Neuronal stem cell (in vitro differentiated cells): ENCODE data around the gene DOLPP1.

ENCODE experiments used
- DNase-seq: peaks from one replicate; pipeline ENCODE4 v3.0.0-alpha.2; 2013; ENCODE audit warnings: low spot score
- H2AFZ ChIP-seq: one replicate; pipeline ENCODE4 v1.6.1; 2013; ENCODE audit warnings: mild to moderate bottlenecking, low read length, inconsistent platforms
- H2AK5ac ChIP-seq: 2 replicates; pipeline ENCODE4 v1.6.1; 2013; ENCODE audit warnings: low read depth, mild to moderate bottlenecking, inconsistent platforms, low read length, moderate library complexity, mixed read lengths
- H2BK120ac ChIP-seq: 2 replicates; pipeline ENCODE4 v1.6.1; 2013; ENCODE audit warnings: low read depth, mild to moderate bottlenecking, inconsistent platforms, low read length, moderate library complexity, mixed read lengths
- H2BK12ac ChIP-seq: one replicate; pipeline ENCODE4 v1.6.1; 2013; ENCODE audit warnings: low read length, inconsistent platforms
- H2BK15ac ChIP-seq: 2 replicates; pipeline ENCODE4 v1.6.1; 2013; ENCODE audit warnings: mild to moderate bottlenecking, low read length, inconsistent platforms, mixed read lengths
- H2BK5ac ChIP-seq: one replicate; pipeline ENCODE4 v1.6.1; 2013; ENCODE audit warnings: inconsistent platforms, mild to moderate bottlenecking, low read length, moderate library complexity
- H3K14ac ChIP-seq: one replicate; pipeline ENCODE4 v1.6.1; 2013; ENCODE audit warnings: low read length, inconsistent platforms
- H3K18ac ChIP-seq: 2 replicates; pipeline ENCODE4 v1.6.1; 2013; ENCODE audit warnings: low read length, inconsistent platforms
- H3K23ac ChIP-seq: 2 replicates; pipeline ENCODE4 v1.6.1; 2013; ENCODE audit warnings: low read depth, mild to moderate bottlenecking, mixed read lengths, low read length, inconsistent platforms; ENCODE audit not compliant: poor library complexity
- H3K27ac ChIP-seq: replicated peaks from 3 replicates; pipeline ENCODE4 v1.5.1; 2013; ENCODE audit warnings: low read length, inconsistent platforms
- H3K27me3 ChIP-seq, 3 experiments: 2 replicates each; pipeline ENCODE4 v1.6.1; 2013; ENCODE audit warnings: low read length in 3 of 3, mild to moderate bottlenecking in 2 of 3, inconsistent platforms in 1 of 3, low read depth in 1 of 3, mixed read lengths in 1 of 3, moderate library complexity in 1 of 3; ENCODE audit not compliant: control insufficient read depth in 3 of 3, insufficient read depth in 3 of 3
- H3K36me3 ChIP-seq, 2 donors: replicated peaks in 1 of 2; 2 replicates each; pipeline ENCODE4 v1.6.1; 2013; ENCODE audit warnings: low read length in 2 of 2; ENCODE audit not compliant: control insufficient read depth in 2 of 2, insufficient read depth in 2 of 2
- H3K4ac ChIP-seq: 2 replicates; pipeline ENCODE4 v1.6.1; 2013; ENCODE audit warnings: inconsistent platforms, mild to moderate bottlenecking, low read length, moderate library complexity
- H3K4me1 ChIP-seq, 2 donors: 1 replicate in 1 of 2; 2 replicates in 1 of 2; pipeline ENCODE4 v1.6.1; 2013; ENCODE audit warnings: low read length in 2 of 2, low read depth in 1 of 2; ENCODE audit not compliant: control insufficient read depth in 2 of 2, insufficient read depth in 1 of 2
- H3K4me2 ChIP-seq: one replicate; pipeline ENCODE4 v1.6.1; 2013; ENCODE audit warnings: mild to moderate bottlenecking, low read length, inconsistent platforms; ENCODE audit not compliant: insufficient read depth, poor library complexity, severe bottlenecking
- H3K4me3 ChIP-seq, 2 donors: 2 replicates each; pipeline ENCODE4 v1.5.1; 2013; ENCODE audit warnings: low read length in 2 of 2, mild to moderate bottlenecking in 2 of 2, inconsistent platforms in 1 of 2, moderate library complexity in 1 of 2
- H3K79me1 ChIP-seq: one replicate; pipeline ENCODE4 v1.6.1; 2013; ENCODE audit warnings: low read depth, mild to moderate bottlenecking, inconsistent platforms, low read length, moderate library complexity
- H3K9ac ChIP-seq: one replicate; pipeline ENCODE4 v1.6.1; 2013; ENCODE audit warnings: mild to moderate bottlenecking, low read depth, low read length, inconsistent platforms; ENCODE audit not compliant: poor library complexity
- H3K9me3 ChIP-seq, 2 donors: replicated peaks in 1 of 2; 2 replicates each; pipeline versions ENCODE3 to v1.6.1; 2013; ENCODE audit warnings: low read length in 2 of 2, mild to moderate bottlenecking in 2 of 2, inconsistent platforms in 1 of 2, low read depth in 1 of 2, mixed read lengths in 1 of 2, moderate library complexity in 1 of 2; ENCODE audit not compliant: control insufficient read depth in 2 of 2, insufficient read depth in 1 of 2
- H4K8ac ChIP-seq: one replicate; pipeline ENCODE4 v1.6.1; 2013; ENCODE audit warnings: low read depth, mild to moderate bottlenecking, inconsistent platforms, low read length, moderate library complexity
- H4K91ac ChIP-seq: one replicate; pipeline ENCODE4 v1.6.1; 2013; ENCODE audit warnings: low read length, low read depth, mild to moderate bottlenecking, inconsistent platforms; ENCODE audit not compliant: poor library complexity
- WGBS, 2 donors: extraction: QIAGEN DNeasy Blood & Tissue Kit; methylation state at CpG; one replicate each; pipeline ENCODE4 v1.1.7; 2013; ENCODE audit warnings: missing lambda C conversion rate in 2 of 2, mixed read lengths in 1 of 2; ENCODE audit not compliant: insufficient read length in 2 of 2, insufficient replicate concordance in 1 of 2; ENCODE audit errors: extremely low coverage in 2 of 2; 5-methylcytosine and 5-hydroxymethylcytosine counted together

The DOLPP1 gene

GRCh38 chr9:129059796-129060785 lies 20.8 kb upstream of the DOLPP1 start:
- WGBS, 2 donors = no CpG with 5 or more reads among the region's 37 CpGs
- Histone ChIP-seq H3K27me3 (no peaks in the 10 kb centered on the region), H3K36me3 (peaks cover 19 to 42% of the 10 kb centered on the region in 2 donors), H2BK12ac (no peak overlapping the region), H3K14ac (no peak overlapping the region), H3K4me1 (no peaks in the 10 kb centered on the region), H3K4me2 (no peak overlapping the region), H4K8ac (no peak overlapping the region), H2BK15ac (no peak overlapping the region), H3K4me3 (no peak overlapping the region), H3K18ac (no peak overlapping the region), H3K9me3 (no peaks in the 10 kb centered on the region), H2BK120ac (no peak overlapping the region), H3K4ac (no peak overlapping the region), H3K23ac (no peak overlapping the region), H2AK5ac (no peak overlapping the region), H2BK5ac (no peak overlapping the region), H3K79me1 (no peaks in the 10 kb centered on the region), H2AFZ (no peak overlapping the region), H3K27ac (no peak overlapping the region), H3K9ac (no peak overlapping the region), H4K91ac (no peak overlapping the region)
- DNase-seq = no peak

GRCh38 chr9:129060991-129061390 lies 19.9 kb upstream of the DOLPP1 start:
- no peak overlapping the region for H3K4ac ChIP-seq
- WGBS, 2 donors = no CpG with 5 or more reads among the region's 12 CpGs

GRCh38 chr9:129063061-129063460 lies 17.9 kb upstream of the DOLPP1 start:
- no peak overlapping the region for H2AFZ ChIP-seq
- H3K4me1 ChIP-seq = no peaks in the 10 kb centered on the region
- H2BK15ac ChIP-seq = no peak overlapping the region
- no peak overlapping the region for H2BK120ac ChIP-seq
- no peak overlapping the region for H3K9ac ChIP-seq
- peaks cover 34 to 53% of the 10 kb centered on the region in 2 donors for H3K36me3 ChIP-seq
- no peak overlapping the region for H3K23ac ChIP-seq
- no peak overlapping the region for H3K14ac ChIP-seq
- H2BK12ac ChIP-seq = no peak overlapping the region
- no CpG with 5 or more reads among the region's 9 CpGs for WGBS, 2 donors
- no peak overlapping the region for H2AK5ac ChIP-seq
- H3K79me1 ChIP-seq = no peaks in the 10 kb centered on the region
- no peak overlapping the region for H3K4ac ChIP-seq
- H3K9me3 ChIP-seq = no peaks in the 10 kb centered on the region
- H4K8ac ChIP-seq = no peak overlapping the region
- no peak overlapping the region for H3K4me3 ChIP-seq
- DNase-seq = no peak
- no peak overlapping the region for H2BK5ac ChIP-seq
- H3K27ac ChIP-seq = no peak overlapping the region
- H4K91ac ChIP-seq = no peak overlapping the region
- H3K27me3 ChIP-seq = no peaks in the 10 kb centered on the region
- no peak overlapping the region for H3K18ac ChIP-seq
- no peak overlapping the region for H3K4me2 ChIP-seq

More at GRCh38 chr9:129060991-129061390, 19.9 kb upstream of the DOLPP1 start:
- Histone ChIP-seq H3K27me3 (no peaks in the 10 kb centered on the region), H2BK120ac (no peak overlapping the region), H2BK15ac (no peak overlapping the region), H3K18ac (no peak overlapping the region), H3K4me2 (no peak overlapping the region), H2AFZ (no peak overlapping the region), H3K27ac (no peak overlapping the region), H3K14ac (no peak overlapping the region), H3K23ac (no peak overlapping the region), H3K4me1 (no peaks in the 10 kb centered on the region), H3K36me3 (peaks cover 27 to 50% of the 10 kb centered on the region in 2 donors), H3K9ac (no peak overlapping the region), H4K8ac (no peak overlapping the region), H3K9me3 (no peaks in the 10 kb centered on the region), H2BK12ac (no peak overlapping the region), H4K91ac (no peak overlapping the region), H2AK5ac (no peak overlapping the region), H2BK5ac (no peak overlapping the region), H3K79me1 (no peaks in the 10 kb centered on the region), H3K4me3 (no peak overlapping the region)
- no peak for DNase-seq

GRCh38 chr9:129064499-129064908 lies 16.4 kb upstream of the DOLPP1 start:
- H4K8ac ChIP-seq = no peak overlapping the region
- no peak overlapping the region for H2AFZ ChIP-seq
- no peak overlapping the region for H4K91ac ChIP-seq
- H3K79me1 ChIP-seq = no peaks in the 10 kb centered on the region
- H3K36me3 ChIP-seq = peaks cover 36 to 61% of the 10 kb centered on the region in 2 donors
- no peak overlapping the region for H2AK5ac ChIP-seq
- no peaks in the 10 kb centered on the region for H3K4me1 ChIP-seq
- H3K4ac ChIP-seq = no peak overlapping the region
- no peak for DNase-seq
- no peak overlapping the region for H2BK120ac ChIP-seq
- H3K23ac ChIP-seq = no peak overlapping the region
- no peak overlapping the region for H2BK5ac ChIP-seq
- H3K27me3 ChIP-seq = no peaks in the 10 kb centered on the region
- H3K9me3 ChIP-seq = no peaks in the 10 kb centered on the region
- H3K14ac ChIP-seq = no peak overlapping the region
- H3K18ac ChIP-seq = no peak overlapping the region
- WGBS, 2 donors = no CpG with 5 or more reads among the region's 8 CpGs
- no peak overlapping the region for H3K4me3 ChIP-seq
- H3K27ac ChIP-seq = no peak overlapping the region
- H3K4me2 ChIP-seq = no peak overlapping the region
- no peak overlapping the region for H3K9ac ChIP-seq
- H2BK15ac ChIP-seq = no peak overlapping the region
- no peak overlapping the region for H2BK12ac ChIP-seq
